H1 (cell line): ENCODE results near the gene ATXN3. TPM values are rescaled to one million over a fixed set of nuclear protein-coding genes. Genes with fewer than 3 reads are reported as not detected.

Experiments used
- CTCF ChIA-PET: fragments of 300-600 bp; sonication (Branson Sonifier 250); formaldehyde crosslinking; loops from one replicate; lab custom pipeline; 2021; ENCODE audit not compliant: partially characterized antibody; lab: Charles Lee
- POLR2A ChIA-PET: fragments of 300-600 bp; sonication (Branson Sonifier 250); formaldehyde crosslinking; loops from one replicate; lab custom pipeline; 2021; ENCODE audit warnings: inconsistent platforms; ENCODE audit not compliant: partially characterized antibody; lab: Charles Lee
- DNase-seq, 2 experiments: peaks; one replicate each; pipeline versions ENCODE4 v3.0.0 to v3.0.0-alpha.2; 2010 to 2022; ENCODE audit warnings: low spot score in 2 of 2, low read depth in 1 of 2, mixed read lengths in 1 of 2
- FAIRE-seq: peaks from 2 replicates; lab custom pipeline; 2011; peaks lifted over from hg19 to GRCh38; lab: Jason Lieb, UNC
- H2AFZ ChIP-seq: 2 replicates; pipeline ENCODE4 v1.8.1; 2012; ENCODE audit warnings: low read length, inconsistent platforms
- H2AK5ac ChIP-seq: 2 replicates; pipeline ENCODE4 v1.6.1; 2013; ENCODE audit warnings: low read depth, low read length
- H2BK120ac ChIP-seq: replicated peaks from 2 replicates; pipeline ENCODE3; 2013; ENCODE audit warnings: low read depth, low read length, inconsistent platforms
- H2BK12ac ChIP-seq: 2 replicates; pipeline ENCODE4 v1.6.1; 2013; ENCODE audit warnings: low read depth, low read length
- H2BK15ac ChIP-seq: 2 replicates; pipeline ENCODE4 v1.6.1; 2013; ENCODE audit warnings: low read length
- H2BK20ac ChIP-seq: 2 replicates; pipeline ENCODE4 v1.6.1; 2013; ENCODE audit warnings: low read length
- H2BK5ac ChIP-seq: 2 replicates; pipeline ENCODE4 v1.6.1; 2013; ENCODE audit warnings: low read depth, low read length
- H3K14ac ChIP-seq: 2 replicates; pipeline ENCODE4 v1.6.1; 2013; ENCODE audit warnings: inconsistent platforms; ENCODE audit not compliant: insufficient read length
- H3K18ac ChIP-seq: 2 replicates; pipeline ENCODE4 v1.6.1; 2013; ENCODE audit warnings: low read length; ENCODE audit errors: extremely low read depth
- H3K23ac ChIP-seq: 2 replicates; pipeline ENCODE4 v1.6.1; 2013; ENCODE audit warnings: inconsistent platforms; ENCODE audit not compliant: insufficient read length
- H3K23me2 ChIP-seq: 2 replicates; pipeline ENCODE4 v1.6.1; 2013; ENCODE audit warnings: low read depth, low read length
- H3K27ac ChIP-seq: 2 replicates; pipeline ENCODE4 v1.6.1; 2011; ENCODE audit warnings: low read depth, low read length, inconsistent platforms
- H3K27me3 ChIP-seq, 4 experiments: replicated peaks in 1 of 4; 1 replicate in 1 of 4; 2 replicates in 3 of 4; pipeline versions ENCODE4 v1.6.1 to v1.8.1; 2011 to 2013; ENCODE audit warnings: low read length in 3 of 4, mild to moderate bottlenecking in 3 of 4, inconsistent platforms in 2 of 4, mixed read lengths in 2 of 4, moderate library complexity in 1 of 4; ENCODE audit not compliant: control insufficient read depth in 3 of 4, insufficient read depth in 3 of 4; ENCODE audit errors: extremely low read depth in 1 of 4
- H3K36me3 ChIP-seq, 4 experiments: 2 replicates each; pipeline versions ENCODE4 v1.6.1 to v1.8.1; 2011 to 2013; ENCODE audit warnings: mild to moderate bottlenecking in 4 of 4, low read length in 3 of 4, moderate library complexity in 2 of 4, control low read depth in 1 of 4, inconsistent platforms in 1 of 4; ENCODE audit not compliant: insufficient read depth in 4 of 4, control insufficient read depth in 2 of 4
- H3K4ac ChIP-seq: replicated peaks from 2 replicates; pipeline ENCODE3; 2013; ENCODE audit warnings: low read length, low read depth, mixed read lengths, inconsistent platforms; ENCODE audit not compliant: insufficient read length
- H3K4me1 ChIP-seq, 4 experiments: replicated peaks in 1 of 4; 1 replicate in 1 of 4; 2 replicates in 3 of 4; pipeline versions ENCODE4 v1.6.1 to v1.8.1; 2011 to 2013; ENCODE audit warnings: low read length in 3 of 4, inconsistent platforms in 2 of 4, mixed read lengths in 1 of 4; ENCODE audit not compliant: insufficient read depth in 4 of 4, control insufficient read depth in 3 of 4
- H3K4me2 ChIP-seq, 2 experiments: 2 replicates each; pipeline versions ENCODE4 v1.6.1 to v1.8.1; 2011 to 2013; ENCODE audit warnings: low read depth in 2 of 2, low read length in 2 of 2, control low read depth in 1 of 2, inconsistent platforms in 1 of 2, mild to moderate bottlenecking in 1 of 2; ENCODE audit not compliant: insufficient read depth in 1 of 2
- H3K4me3 ChIP-seq, 4 experiments: fragments of 200-600, 300-600 bp in 1 of 4; sonication (generic), shearing (Covaris generic), sonication (Bioruptor Twin) in 1 of 4; 2 replicates each; pipeline versions ENCODE4 v1.5.1 to v1.8.1; 2011 to 2016; ENCODE audit warnings: low read length in 4 of 4, low read depth in 3 of 4, control low read depth in 2 of 4, inconsistent platforms in 2 of 4, mild to moderate bottlenecking in 2 of 4, mixed read lengths in 1 of 4, moderate library complexity in 1 of 4; ENCODE audit not compliant: insufficient read depth in 2 of 4; ENCODE audit errors: extremely low read depth in 1 of 4
- H3K56ac ChIP-seq: replicated peaks from 2 replicates; pipeline ENCODE3; 2013; ENCODE audit warnings: low read depth, mild to moderate bottlenecking, mixed read lengths, low read length, inconsistent platforms; ENCODE audit not compliant: insufficient read length
- H3K79me1 ChIP-seq: 2 replicates; pipeline ENCODE4 v1.6.1; 2013; ENCODE audit warnings: low read depth, low read length, control low read depth
- H3K79me2 ChIP-seq, 2 experiments: 2 replicates each; pipeline versions ENCODE4 v1.6.1 to v1.8.1; 2012 to 2013; ENCODE audit warnings: low read length in 2 of 2, mild to moderate bottlenecking in 2 of 2, inconsistent platforms in 1 of 2; ENCODE audit not compliant: insufficient read depth in 2 of 2, control insufficient read depth in 1 of 2
- H3K9ac ChIP-seq, 4 experiments: replicated peaks in 1 of 4; 1 replicate in 1 of 4; 2 replicates in 3 of 4; pipeline versions ENCODE4 v1.6.1 to v1.8.1; 2011 to 2013; ENCODE audit warnings: low read depth in 3 of 4, low read length in 3 of 4, control low read depth in 2 of 4, mild to moderate bottlenecking in 2 of 4, moderate library complexity in 2 of 4, inconsistent platforms in 1 of 4; ENCODE audit errors: extremely low read depth in 1 of 4
- H3K9me3 ChIP-seq, 2 experiments: 2 replicates each; pipeline versions ENCODE4 v1.6.1 to v1.8.1; 2012 to 2013; ENCODE audit warnings: mild to moderate bottlenecking in 2 of 2, moderate library complexity in 2 of 2, control low read depth in 1 of 2, inconsistent platforms in 1 of 2, low read depth in 1 of 2, low read length in 1 of 2, mixed read lengths in 1 of 2; ENCODE audit not compliant: insufficient read depth in 2 of 2
- H4K20me1 ChIP-seq, 2 experiments: replicated peaks in 1 of 2; 2 replicates each; pipeline versions ENCODE3 to v1.8.1; 2011 to 2013; ENCODE audit warnings: inconsistent platforms in 2 of 2, low read length in 2 of 2, mild to moderate bottlenecking in 1 of 2; ENCODE audit not compliant: insufficient read depth in 2 of 2, control insufficient read depth in 1 of 2
- H4K5ac ChIP-seq: 2 replicates; pipeline ENCODE4 v1.6.1; 2013; ENCODE audit warnings: low read length, low read depth, mixed read lengths, inconsistent platforms; ENCODE audit not compliant: insufficient read length
- H4K8ac ChIP-seq: 2 replicates; pipeline ENCODE4 v1.8.0; 2013; ENCODE audit warnings: mild to moderate bottlenecking, moderate library complexity, low read length, inconsistent platforms; ENCODE audit not compliant: insufficient read depth; ENCODE audit errors: extremely low read depth
- H4K91ac ChIP-seq: replicated peaks from 2 replicates; pipeline ENCODE3; 2013; ENCODE audit warnings: low read length, mixed read lengths, inconsistent platforms; ENCODE audit not compliant: insufficient read length
- HDAC6 ChIP-seq: IDR thresholded peaks from one replicate; pipeline ENCODE4 v1.7.1; 2012; ENCODE audit warnings: low read depth, mild to moderate bottlenecking, inconsistent platforms, low read length, moderate library complexity
- POLR2A ChIP-seq, 2 experiments: IDR thresholded peaks; 1 replicate in 1 of 2; 2 replicates in 1 of 2; pipeline ENCODE4 v1.6.1; 2011; ENCODE audit warnings: low read depth in 2 of 2, low read length in 2 of 2, mild to moderate bottlenecking in 2 of 2; ENCODE audit errors: control extremely low read depth in 1 of 2
- POLR2AphosphoS5 ChIP-seq: IDR thresholded peaks from 2 replicates; pipeline ENCODE4 v1.6.1; 2011; ENCODE audit warnings: low read depth, low read length
- RFX5 ChIP-seq: IDR thresholded peaks from 2 replicates; pipeline ENCODE4 v1.6.1; 2011; ENCODE audit warnings: low read depth, low read length, improper control_type of control experiment, borderline replicate concordance
- SIN3A ChIP-seq, 2 experiments: IDR thresholded peaks in 1 of 2; conservative IDR thresholded peaks in 1 of 2; 2 replicates each; pipeline ENCODE4 v1.6.1; 2011 to 2012; ENCODE audit warnings: low read length in 2 of 2, improper control_type of control experiment in 1 of 2, low read depth in 1 of 2, mild to moderate bottlenecking in 1 of 2
- SRF ChIP-seq: IDR thresholded peaks from 2 replicates; pipeline ENCODE4 v1.6.1; 2011; ENCODE audit warnings: mild to moderate bottlenecking, low read depth, low read length, moderate library complexity
- SUZ12 ChIP-seq: fragments of 200-600 bp; sonication (generic); IDR thresholded peaks from 2 replicates; pipeline ENCODE4 v1.6.1; 2012; ENCODE audit warnings: mild to moderate bottlenecking, inconsistent platforms, low read length, moderate library complexity, mixed read lengths
- TAF7 ChIP-seq: optimal IDR thresholded peaks from 2 replicates; pipeline ENCODE3; 2011; ENCODE audit warnings: low read depth, mild to moderate bottlenecking, inconsistent platforms, low read length, moderate library complexity, borderline replicate concordance
- TBP ChIP-seq: IDR thresholded peaks from 2 replicates; pipeline ENCODE4 v1.6.1; 2011; ENCODE audit warnings: low read depth, low read length, improper control_type of control experiment
- YY1 ChIP-seq: IDR thresholded peaks from 2 replicates; pipeline ENCODE4 v1.6.1; 2011; ENCODE audit warnings: low read depth, mild to moderate bottlenecking, low read length
- WGBS, 2 experiments: shearing (Covaris generic) in 1 of 2; methylation state at CpG; one replicate each; pipeline versions ENCODE4 v1.1.6 to v1.1.7; 2013 to 2015; ENCODE audit warnings: low lambda C conversion rate in 2 of 2, mixed read lengths in 2 of 2, inconsistent platforms in 1 of 2, low coverage in 1 of 2, missing lambda C conversion rate in 1 of 2; ENCODE audit not compliant: insufficient replicate concordance in 2 of 2, insufficient coverage in 1 of 2, insufficient read length in 1 of 2; ENCODE audit errors: extremely low coverage in 1 of 2, missing lambda C conversion rate in 1 of 2; 5-methylcytosine and 5-hydroxymethylcytosine counted together
- polyA plus RNA-seq, 7 experiments: library from polyadenylated mRNA; depleted of rRNA in 3 of 7; stranded (reverse) in 5 of 7; unstranded in 2 of 7; fragments of >200 nt in 5 of 7; fragments of 200-250 nt in 2 of 7; gene quantifications; 1 replicate in 5 of 7; 2 replicates in 1 of 7; 4 replicates in 1 of 7; pipeline versions ENCODE4 v1.2.1 to v1.2.3, GENCODE V29; 2011 to 2013; ENCODE audit warnings: missing spikeins in 2 of 7, mixed read lengths in 2 of 7
- total RNA-seq: library from RNA; stranded (reverse); fragmentation: NEBNext Ultra II Directional; extraction: Animal tissue kit (Norgen Biotek cat#: 25700); gene quantifications from 2 replicates; pipeline ENCODE4 v1.2.1, GENCODE V29; 2021
- TF ChIP-seq, protein P1 (sequence below): IDR thresholded peaks from 2 replicates; pipeline ENCODE4 v1.6.1; 2011; ENCODE audit warnings: low read depth, mild to moderate bottlenecking, low read length; ENCODE audit not compliant: insufficient read depth

Gene ATXN3
- total and polyA plus RNA-seq, 2 of the 8 experiments (the other 6 are each of a cell fraction or from before 2014, with no cell fraction given): 8.8 to 37.2 TPM

GRCh38 chr14:92039063-92039718, 67.2 kb downstream of the ATXN3 start:
- no peak overlapping the region for H3K14ac ChIP-seq
- H3K9me3 ChIP-seq: no peaks in the 10 kb centered on the region
- H2AFZ ChIP-seq: peak overlapping the region; percentile 91; the same call in 1 of the 2 replicates
- peaks cover 0 to 5% (median 3%) of the 10 kb centered on the region in 4 experiments; a peak in 5 of 7 replicates for H3K4me1 ChIP-seq
- H3K23ac ChIP-seq: no peak overlapping the region
- peak overlapping the region; percentile 27 for H3K4ac ChIP-seq
- no peak overlapping the region for H2BK15ac ChIP-seq
- peaks cover 15% of the 10 kb centered on the region for H3K23me2 ChIP-seq
- peak overlapping the region; percentile 99; the same call in 1 of the 2 replicates for H4K8ac ChIP-seq
- peak overlapping the region; percentile 83 to 98 (median 95) for H3K4me3 ChIP-seq
- H3K79me2 ChIP-seq: peaks cover 22 to 54% of the 10 kb centered on the region in 2 experiments
- peak overlapping the region; percentile 93 for H3K56ac ChIP-seq
- POLR2A ChIA-PET: interaction anchor here (0.6 to 3.3 kb wide), 14 partner anchors 11 to 84 kb away, joined by 3 to 24 read pairs (median 6); partner anchors contain the start of genes ATXN3, CPSF2 and NDUFB1
- peak overlapping the region; percentile 92; the same call in 1 of the 2 replicates for H3K18ac ChIP-seq
- H4K5ac ChIP-seq: peak overlapping the region; percentile 75
- H4K91ac ChIP-seq: no peak overlapping the region
- H2BK20ac ChIP-seq: no peak overlapping the region
- H2BK120ac ChIP-seq: no peak overlapping the region
- peak overlapping the region; percentile 88; the same call in 1 of the 2 replicates for H2AK5ac ChIP-seq
- peak overlapping the region; percentile 77 to 93 for H3K4me2 ChIP-seq
- no peaks in the 10 kb centered on the region for H3K36me3 ChIP-seq
- peaks cover 2% of the 10 kb centered on the region in 2 experiments for H4K20me1 ChIP-seq
- H3K27me3 ChIP-seq: no peaks in the 10 kb centered on the region
- WGBS, 2 experiments: 0% methylated on average over 21 of the region's 22 CpGs; no CpG with 5 or more reads in 1 of the 2 experiments
- FAIRE-seq (peak; percentile 60), DNase-seq (peak; percentile 79 to 83)
- H2BK12ac ChIP-seq: no peak overlapping the region; the same call in 1 of the 2 replicates
- peaks cover 3% of the 10 kb centered on the region; the same call in 1 of the 2 replicates for H3K79me1 ChIP-seq
- H3K27ac ChIP-seq: peak overlapping the region; percentile 96
- peak overlapping the region in 3 of 4 experiments; percentile 98 to 99 (median 99); a peak in 6 of 7 replicates for H3K9ac ChIP-seq
- peak overlapping the region; percentile 99 for H2BK5ac ChIP-seq
- CTCF ChIA-PET: interaction anchor here (1.3 to 2.1 kb wide), 2 partner anchors 68 to 642 kb away, joined by 4 to 11 read pairs; partner anchors contain the start of gene ATXN3
- TF ChIP-seq HDAC6 (no peak), SIN3A (conservative IDR thresholded peaks at IDR 0.05 in 1 of 2, IDR thresholded peaks at IDR 0.05 in 1 of 2; ENCODE audit: low read depth in 1 of 2, low read length in 2 of 2) (no peak), YY1 (no peak), SUZ12 (no peak), RFX5 (no peak), POLR2AphosphoS5 (peak; percentile 73; the same call in 1 of the 2 replicates), TBP (peak; percentile 54; the same call in 1 of the 2 replicates), POLR2A (IDR thresholded peaks at IDR 0.05; ENCODE audit: control extremely low read depth in 1 of 2, low read depth in 2 of 2, low read length in 2 of 2) (peak in 1 of 2 experiments; percentile 72; a peak in 2 of 3 replicates), SRF (no peak), TAF7 (no peak)
- TF ChIP-seq, protein P1, sequence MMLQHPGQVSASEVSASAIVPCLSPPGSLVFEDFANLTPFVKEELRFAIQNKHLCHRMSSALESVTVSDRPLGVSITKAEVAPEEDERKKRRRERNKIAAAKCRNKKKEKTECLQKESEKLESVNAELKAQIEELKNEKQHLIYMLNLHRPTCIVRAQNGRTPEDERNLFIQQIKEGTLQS: no peak
